Measurements from ENCODE around the gene SPAG8. TPM values are rescaled to one million over a fixed set of nuclear protein-coding genes. Genes with fewer than 3 reads are reported as not detected.

The SPAG8 gene
- total RNA-seq, 1 experiment from 2014 or later = 0.50 TPM

- Histone ChIP-seq H2BK20ac (ENCODE audit: low read depth, low read length, poor library complexity, severe bottlenecking) (no peak overlapping the region), H2BK120ac (ENCODE audit: low read depth, low read length, poor library complexity, severe bottlenecking) (no peak overlapping the region), H3K4me2 (ENCODE audit: insufficient read depth, insufficient read length, low read length) (no peak overlapping the region), H4K91ac (ENCODE audit: insufficient read length, low read depth, low read length) (no peak overlapping the region), H3K4ac (ENCODE audit: low read depth, low read length) (no peak overlapping the region), H2AK5ac (ENCODE audit: insufficient read length, low read length) (no peak overlapping the region), H4K5ac (ENCODE audit: insufficient read length, low read depth, low read length) (no peak overlapping the region), H4K20me1 (ENCODE audit: control insufficient read depth, insufficient read depth, insufficient read length) (no peaks in the 10 kb centered on the region), H3K18ac (ENCODE audit: insufficient read length, low read depth, low read length) (no peak overlapping the region), H3K27me3 (ENCODE audit: insufficient read depth, low read length) (no peaks in the 10 kb centered on the region), H3K56ac (ENCODE audit: insufficient read length, low read depth, low read length) (no peak overlapping the region), H4K8ac (replicated peaks; ENCODE audit: insufficient read length, low read depth, low read length) (no peak overlapping the region), H3K79me2 (ENCODE audit: insufficient read depth, low read length) (no peaks in the 10 kb centered on the region), H3K23me2 (ENCODE audit: insufficient read length, low read depth, low read length, poor library complexity, severe bottlenecking) (no peaks in the 10 kb centered on the region), H3K14ac (ENCODE audit: insufficient read depth, low read length) (no peak overlapping the region), H2AFZ (ENCODE audit: low read length) (no peak overlapping the region), H3K79me1 (ENCODE audit: insufficient read depth, low read depth, low read length, poor library complexity, severe bottlenecking) (no peaks in the 10 kb centered on the region), H3K4me1 (ENCODE audit: insufficient read depth, low read length) (no peaks in the 10 kb centered on the region), H2BK12ac (ENCODE audit: insufficient read length, low read depth, low read length) (no peak overlapping the region), H3K27ac (ENCODE audit: insufficient read length, low read depth, low read length) (no peak overlapping the region), H2BK5ac (ENCODE audit: insufficient read length, low read length) (no peak overlapping the region), H3K23ac (ENCODE audit: insufficient read length, low read depth, low read length) (no peak overlapping the region), H3K9me3 (ENCODE audit: control insufficient read depth, low read depth, low read length) (no peaks in the 10 kb centered on the region), H2BK15ac (ENCODE audit: low read depth, low read length) (no peak overlapping the region), H3T11ph (ENCODE audit: low read length) (no peak overlapping the region), H3K9ac (ENCODE audit: extremely low read depth, insufficient read length, low read length) (no peak overlapping the region)
- Mint-ChIP-seq H3K27me3 (ENCODE audit: low read depth) (peaks cover 28% of the 10 kb centered on the region), H3K27ac (no peak overlapping the region), H3K9me3 (no peaks in the 10 kb centered on the region), H3K4me3 (no peak overlapping the region), H3K4me1 (peaks cover 3 to 4% of the 10 kb centered on the region in 2 experiments), H3K36me3 (ENCODE audit: insufficient read depth in 1 of 3, low read depth in 3 of 3) (no peaks in the 10 kb centered on the region)
- WGBS (ENCODE audit: extremely low coverage, insufficient read length, low lambda C conversion rate) = no CpG with 5 or more reads among the region's 3 CpGs
- TF ChIP-seq CTCF (conservative IDR thresholded peaks at IDR 0.05) = no peak
- DNase-seq = no peak
Measured at GRCh38 chr9:35856206-35856605, 44.1 kb upstream of the SPAG8 start.

All from H9 (cell line).